Measurements from ENCODE around the gene ACCS. TPM values are rescaled to one million over a fixed set of nuclear protein-coding genes. Genes with fewer than 3 reads are reported as not detected.

Gene ACCS
- polyA plus RNA-seq, 1 experiment = 7.0 TPM

Other genes starting within 250 kb of the ACCS start
- 35.0 and 36.5 TPM in 2 replicates for gene ALKBH3, start 185.4 kb upstream of the ACCS start, polyA plus RNA-seq (2011; rRNA removed)
- gene C11orf96, start 123.6 kb upstream of the ACCS start, polyA plus RNA-seq (2011; rRNA removed) = 0.87 and 1.2 TPM in 2 replicates
- gene ACCSL, start 18.3 kb upstream of the ACCS start, polyA plus RNA-seq (2011; rRNA removed) = not detected in 2 replicates
- 128 and 138 TPM in 2 replicates for gene EXT2, start 29.4 kb downstream of the ACCS start, polyA plus RNA-seq (2011; rRNA removed)
- gene ALX4, start 243.9 kb downstream of the ACCS start, polyA plus RNA-seq (2011; rRNA removed) = not detected in 2 replicates

Data from AG04450 (cell line).